ENCODE results near the gene CRYBG1. TPM values are rescaled to one million over a fixed set of nuclear protein-coding genes. Genes with fewer than 3 reads are reported as not detected.

The CRYBG1 gene
- total RNA-seq, 1 experiment from 2014 or later, result 10.1 TPM

DNA sequence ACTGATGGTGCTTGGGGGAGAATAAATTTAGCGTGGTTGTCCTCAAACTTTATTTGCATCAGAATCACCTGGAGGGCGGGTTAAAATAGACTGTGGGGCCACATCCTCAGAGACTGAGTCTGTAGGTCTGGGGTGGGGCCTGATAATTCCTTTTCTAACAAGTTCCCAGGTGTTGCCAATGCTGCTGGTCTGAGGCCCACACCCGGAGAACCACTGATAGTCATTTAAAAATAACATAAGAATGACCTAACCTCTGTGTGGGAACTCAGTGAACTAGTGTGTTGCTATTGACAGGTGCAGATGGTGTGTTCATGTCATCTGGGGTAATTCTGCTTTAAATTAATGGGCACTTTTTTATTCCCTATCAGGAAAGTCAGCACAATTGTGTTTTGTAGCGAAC lies 204.0 kb downstream of the CRYBG1 start:
- ChIA-PET CTCF (interaction anchor here (1.5 to 4.5 kb wide), 7 partner anchors 52 to 433 kb away, joined by 4 to 33 read pairs (median 5); partner anchors contain the start of gene CRYBG1), POLR2A (no interaction called here)
- ATAC-seq, result peak; percentile 38
- Mint-ChIP-seq H3K27ac (peak overlapping the region; percentile 47; the same call in 1 of the 2 replicates), H3K27me3 (ENCODE audit: low read depth) (no peaks in the 10 kb centered on the region), H3K4me1 (peaks cover 17% of the 10 kb centered on the region), H3K9me3 (no peaks in the 10 kb centered on the region), H3K36me3 (no peaks in the 10 kb centered on the region), H3K4me3 (no peak overlapping the region)
- TF ChIP-seq ETV6 (CRISPR knock-in tag; IDR thresholded peaks at IDR 0.05) (no peak), ZNF317 (CRISPR knock-in tag; IDR thresholded peaks at IDR 0.05; ENCODE audit: borderline replicate concordance, low read depth) (no peak), GTF2I (CRISPR knock-in tag; conservative IDR thresholded peaks at IDR 0.05) (no peak), IRF2 (CRISPR knock-in tag; IDR thresholded peaks at IDR 0.05; ENCODE audit: borderline replicate concordance, low read depth) (no peak), SMAD4 (CRISPR knock-in tag; IDR thresholded peaks at IDR 0.05) (no peak), NFYB (CRISPR knock-in tag; conservative IDR thresholded peaks at IDR 0.05; ENCODE audit: low read depth) (no peak), PRRX2 (CRISPR knock-in tag; IDR thresholded peaks at IDR 0.05) (no peak), ZNF423 (CRISPR knock-in tag; IDR thresholded peaks at IDR 0.05) (no peak), ZBTB21 (CRISPR knock-in tag; IDR thresholded peaks at IDR 0.05; ENCODE audit: borderline replicate concordance) (no peak), TEAD4 (CRISPR knock-in tag; IDR thresholded peaks at IDR 0.05) (no peak)
- TF ChIP-seq, protein P1, sequence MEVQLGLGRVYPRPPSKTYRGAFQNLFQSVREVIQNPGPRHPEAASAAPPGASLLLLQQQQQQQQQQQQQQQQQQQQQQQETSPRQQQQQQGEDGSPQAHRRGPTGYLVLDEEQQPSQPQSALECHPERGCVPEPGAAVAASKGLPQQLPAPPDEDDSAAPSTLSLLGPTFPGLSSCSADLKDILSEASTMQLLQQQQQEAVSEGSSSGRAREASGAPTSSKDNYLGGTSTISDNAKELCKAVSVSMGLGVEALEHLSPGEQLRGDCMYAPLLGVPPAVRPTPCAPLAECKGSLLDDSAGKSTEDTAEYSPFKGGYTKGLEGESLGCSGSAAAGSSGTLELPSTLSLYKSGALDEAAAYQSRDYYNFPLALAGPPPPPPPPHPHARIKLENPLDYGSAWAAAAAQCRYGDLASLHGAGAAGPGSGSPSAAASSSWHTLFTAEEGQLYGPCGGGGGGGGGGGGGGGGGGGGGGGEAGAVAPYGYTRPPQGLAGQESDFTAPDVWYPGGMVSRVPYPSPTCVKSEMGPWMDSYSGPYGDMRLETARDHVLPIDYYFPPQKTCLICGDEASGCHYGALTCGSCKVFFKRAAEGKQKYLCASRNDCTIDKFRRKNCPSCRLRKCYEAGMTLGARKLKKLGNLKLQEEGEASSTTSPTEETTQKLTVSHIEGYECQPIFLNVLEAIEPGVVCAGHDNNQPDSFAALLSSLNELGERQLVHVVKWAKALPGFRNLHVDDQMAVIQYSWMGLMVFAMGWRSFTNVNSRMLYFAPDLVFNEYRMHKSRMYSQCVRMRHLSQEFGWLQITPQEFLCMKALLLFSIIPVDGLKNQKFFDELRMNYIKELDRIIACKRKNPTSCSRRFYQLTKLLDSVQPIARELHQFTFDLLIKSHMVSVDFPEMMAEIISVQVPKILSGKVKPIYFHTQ (CRISPR knock-in tag; IDR thresholded peaks at IDR 0.05), result no peak
- DNase-seq (ENCODE audit: low spot score), result no peak

DNA sequence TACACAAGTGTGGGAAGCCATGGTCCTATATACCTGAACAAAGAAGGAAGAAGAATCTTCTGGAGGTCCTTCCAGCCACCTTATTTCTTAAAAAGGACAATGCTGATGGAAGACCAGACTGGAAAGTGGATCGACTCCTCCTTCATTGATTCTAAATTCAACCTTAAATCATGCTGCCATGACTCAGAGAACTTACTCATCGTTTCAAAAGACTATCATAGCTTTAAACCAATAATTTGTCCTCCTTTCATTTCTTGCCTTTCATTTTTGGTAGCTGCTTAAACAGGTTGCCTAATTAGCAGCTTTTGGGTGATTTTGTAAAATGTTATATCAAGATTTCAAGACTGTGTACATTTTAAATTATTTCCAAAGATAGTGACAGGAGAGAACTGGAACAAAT lies 208.0 kb downstream of the CRYBG1 start:
- Mint-ChIP-seq H3K36me3 (peaks cover 9% of the 10 kb centered on the region), H3K27me3 (ENCODE audit: low read depth) (no peaks in the 10 kb centered on the region), H3K4me1 (peaks cover 18% of the 10 kb centered on the region), H3K9me3 (no peaks in the 10 kb centered on the region), H3K4me3 (no peak overlapping the region), H3K27ac (no peak overlapping the region)
- ChIA-PET POLR2A (no interaction called here), CTCF (interaction anchor here (1.2 kb wide), 1 partner anchor 8 kb away, joined by 3 read pairs; no protein-coding TSS in a partner anchor)
- TF ChIP-seq ZNF396 (CRISPR knock-in tag; IDR thresholded peaks at IDR 0.05; ENCODE audit: borderline replicate concordance), result no peak
- TF ChIP-seq, protein P2, sequence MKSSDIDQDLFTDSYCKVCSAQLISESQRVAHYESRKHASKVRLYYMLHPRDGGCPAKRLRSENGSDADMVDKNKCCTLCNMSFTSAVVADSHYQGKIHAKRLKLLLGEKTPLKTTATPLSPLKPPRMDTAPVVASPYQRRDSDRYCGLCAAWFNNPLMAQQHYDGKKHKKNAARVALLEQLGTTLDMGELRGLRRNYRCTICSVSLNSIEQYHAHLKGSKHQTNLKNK (CRISPR knock-in tag; IDR thresholded peaks at IDR 0.05), result no peak
- ATAC-seq, result no peak
- no peak for DNase-seq (ENCODE audit: low spot score)

DNA sequence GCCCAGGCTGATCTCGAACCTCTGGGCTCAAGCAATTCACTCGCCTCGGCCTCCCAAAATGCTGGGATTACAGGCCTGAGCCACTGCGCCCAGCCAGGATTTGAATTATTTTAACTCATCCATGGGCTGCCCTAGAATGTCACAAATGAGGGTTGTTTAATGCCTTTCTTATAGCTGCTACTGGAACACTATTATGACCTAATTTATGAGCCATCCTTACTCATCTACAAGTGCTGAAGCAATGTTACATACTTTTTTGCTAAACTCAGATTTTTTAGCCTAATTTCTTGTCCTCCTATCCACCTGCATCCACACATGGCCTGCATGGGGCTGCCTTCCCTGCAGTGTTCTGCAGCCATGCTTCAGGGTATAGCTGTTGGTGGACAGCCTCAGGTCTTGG lies 208.9 kb downstream of the CRYBG1 start:
- ChIA-PET CTCF (interaction anchor here (1.4 kb wide), 1 partner anchor 230 kb away, joined by 5 read pairs; no protein-coding TSS in a partner anchor), POLR2A (no interaction called here)
- no peak overlapping the region for H3K27ac Mint-ChIP-seq
- H3K4me3 Mint-ChIP-seq, result no peak overlapping the region
- H3K27me3 Mint-ChIP-seq (ENCODE audit: low read depth), result no peaks in the 10 kb centered on the region
- H3K36me3 Mint-ChIP-seq, result peaks cover 11% of the 10 kb centered on the region
- ATAC-seq, result no peak
- no peak for DNase-seq (ENCODE audit: low spot score)
- no peaks in the 10 kb centered on the region for H3K9me3 Mint-ChIP-seq
- no peak for TF ChIP-seq CBFB (CRISPR knock-in tag; IDR thresholded peaks at IDR 0.05; ENCODE audit: low read depth)
- no peak for TF ChIP-seq ZNF263 (CRISPR knock-in tag; IDR thresholded peaks at IDR 0.05; ENCODE audit: low read depth)
- TF ChIP-seq, protein P3, sequence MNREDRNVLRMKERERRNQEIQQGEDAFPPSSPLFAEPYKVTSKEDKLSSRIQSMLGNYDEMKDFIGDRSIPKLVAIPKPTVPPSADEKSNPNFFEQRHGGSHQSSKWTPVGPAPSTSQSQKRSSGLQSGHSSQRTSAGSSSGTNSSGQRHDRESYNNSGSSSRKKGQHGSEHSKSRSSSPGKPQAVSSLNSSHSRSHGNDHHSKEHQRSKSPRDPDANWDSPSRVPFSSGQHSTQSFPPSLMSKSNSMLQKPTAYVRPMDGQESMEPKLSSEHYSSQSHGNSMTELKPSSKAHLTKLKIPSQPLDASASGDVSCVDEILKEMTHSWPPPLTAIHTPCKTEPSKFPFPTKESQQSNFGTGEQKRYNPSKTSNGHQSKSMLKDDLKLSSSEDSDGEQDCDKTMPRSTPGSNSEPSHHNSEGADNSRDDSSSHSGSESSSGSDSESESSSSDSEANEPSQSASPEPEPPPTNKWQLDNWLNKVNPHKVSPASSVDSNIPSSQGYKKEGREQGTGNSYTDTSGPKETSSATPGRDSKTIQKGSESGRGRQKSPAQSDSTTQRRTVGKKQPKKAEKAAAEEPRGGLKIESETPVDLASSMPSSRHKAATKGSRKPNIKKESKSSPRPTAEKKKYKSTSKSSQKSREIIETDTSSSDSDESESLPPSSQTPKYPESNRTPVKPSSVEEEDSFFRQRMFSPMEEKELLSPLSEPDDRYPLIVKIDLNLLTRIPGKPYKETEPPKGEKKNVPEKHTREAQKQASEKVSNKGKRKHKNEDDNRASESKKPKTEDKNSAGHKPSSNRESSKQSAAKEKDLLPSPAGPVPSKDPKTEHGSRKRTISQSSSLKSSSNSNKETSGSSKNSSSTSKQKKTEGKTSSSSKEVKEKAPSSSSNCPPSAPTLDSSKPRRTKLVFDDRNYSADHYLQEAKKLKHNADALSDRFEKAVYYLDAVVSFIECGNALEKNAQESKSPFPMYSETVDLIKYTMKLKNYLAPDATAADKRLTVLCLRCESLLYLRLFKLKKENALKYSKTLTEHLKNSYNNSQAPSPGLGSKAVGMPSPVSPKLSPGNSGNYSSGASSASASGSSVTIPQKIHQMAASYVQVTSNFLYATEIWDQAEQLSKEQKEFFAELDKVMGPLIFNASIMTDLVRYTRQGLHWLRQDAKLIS (CRISPR knock-in tag; IDR thresholded peaks at IDR 0.05; ENCODE audit: borderline replicate concordance), result no peak
- TF ChIP-seq, protein P4, sequence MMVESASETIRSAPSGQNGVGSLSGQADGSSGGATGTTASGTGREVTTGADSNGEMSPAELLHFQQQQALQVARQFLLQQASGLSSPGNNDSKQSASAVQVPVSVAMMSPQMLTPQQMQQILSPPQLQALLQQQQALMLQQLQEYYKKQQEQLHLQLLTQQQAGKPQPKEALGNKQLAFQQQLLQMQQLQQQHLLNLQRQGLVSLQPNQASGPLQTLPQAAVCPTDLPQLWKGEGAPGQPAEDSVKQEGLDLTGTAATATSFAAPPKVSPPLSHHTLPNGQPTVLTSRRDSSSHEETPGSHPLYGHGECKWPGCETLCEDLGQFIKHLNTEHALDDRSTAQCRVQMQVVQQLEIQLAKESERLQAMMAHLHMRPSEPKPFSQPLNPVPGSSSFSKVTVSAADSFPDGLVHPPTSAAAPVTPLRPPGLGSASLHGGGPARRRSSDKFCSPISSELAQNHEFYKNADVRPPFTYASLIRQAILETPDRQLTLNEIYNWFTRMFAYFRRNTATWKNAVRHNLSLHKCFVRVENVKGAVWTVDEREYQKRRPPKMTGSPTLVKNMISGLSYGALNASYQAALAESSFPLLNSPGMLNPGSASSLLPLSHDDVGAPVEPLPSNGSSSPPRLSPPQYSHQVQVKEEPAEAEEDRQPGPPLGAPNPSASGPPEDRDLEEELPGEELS (CRISPR knock-in tag; IDR thresholded peaks at IDR 0.05), result no peak
- no peak for TF ChIP-seq ZBTB21 (CRISPR knock-in tag; IDR thresholded peaks at IDR 0.05; ENCODE audit: borderline replicate concordance)
- no peak for TF ChIP-seq TCF7 (CRISPR knock-in tag; IDR thresholded peaks at IDR 0.05; ENCODE audit: low read depth)
- TF ChIP-seq CREM (CRISPR knock-in tag; IDR thresholded peaks at IDR 0.05), result no peak
- no peak for TF ChIP-seq ESRRA (CRISPR knock-in tag; IDR thresholded peaks at IDR 0.05; ENCODE audit: borderline replicate concordance)
- TF ChIP-seq, protein P5, sequence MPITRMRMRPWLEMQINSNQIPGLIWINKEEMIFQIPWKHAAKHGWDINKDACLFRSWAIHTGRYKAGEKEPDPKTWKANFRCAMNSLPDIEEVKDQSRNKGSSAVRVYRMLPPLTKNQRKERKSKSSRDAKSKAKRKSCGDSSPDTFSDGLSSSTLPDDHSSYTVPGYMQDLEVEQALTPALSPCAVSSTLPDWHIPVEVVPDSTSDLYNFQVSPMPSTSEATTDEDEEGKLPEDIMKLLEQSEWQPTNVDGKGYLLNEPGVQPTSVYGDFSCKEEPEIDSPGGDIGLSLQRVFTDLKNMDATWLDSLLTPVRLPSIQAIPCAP (CRISPR knock-in tag; IDR thresholded peaks at IDR 0.05), result no peak
- H3K4me1 Mint-ChIP-seq, result peaks cover 9% of the 10 kb centered on the region

All from WTC11 (cell line).